ENCODE measurements around the gene ERCC6.

The ERCC6 gene

DNA sequence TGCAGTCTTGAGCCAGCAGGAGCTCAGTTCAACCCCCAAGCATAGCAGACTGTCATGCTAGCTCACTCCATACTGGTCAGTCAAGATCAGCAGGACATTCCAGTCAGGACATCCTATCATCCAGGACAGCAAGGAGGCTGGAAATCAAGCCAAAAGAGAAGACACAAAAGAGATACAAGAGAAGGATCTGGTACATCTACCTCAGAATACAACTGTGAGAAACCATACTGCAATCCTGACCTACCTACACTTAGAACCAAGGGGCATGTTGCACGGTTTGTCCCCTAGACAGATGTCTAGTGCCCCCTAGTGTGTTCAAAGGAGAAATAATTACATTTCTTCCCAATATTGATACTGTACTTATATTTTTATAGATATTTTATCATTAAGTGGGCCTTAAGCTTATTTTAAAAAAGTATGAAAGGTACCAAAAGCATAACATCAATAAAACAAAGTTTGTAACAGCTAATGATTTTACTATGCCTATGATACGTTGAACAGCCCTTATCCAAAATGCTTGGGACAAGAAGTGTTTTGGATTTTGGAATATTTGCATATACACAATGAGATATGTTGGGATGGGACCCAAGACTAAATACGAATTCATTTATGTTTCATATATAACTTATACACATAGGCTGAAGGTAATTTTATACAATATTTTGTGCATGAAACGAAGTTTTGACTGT is 26.7 kb downstream of the ERCC6 start:
- no peak for DNase-seq (ENCODE audit: low read depth in 2 of 2)

GRCh38 chr10:49509771-49510303 is 29.1 kb downstream of the ERCC6 start:
- no peak for DNase-seq (ENCODE audit: low read depth in 2 of 2)

DNA sequence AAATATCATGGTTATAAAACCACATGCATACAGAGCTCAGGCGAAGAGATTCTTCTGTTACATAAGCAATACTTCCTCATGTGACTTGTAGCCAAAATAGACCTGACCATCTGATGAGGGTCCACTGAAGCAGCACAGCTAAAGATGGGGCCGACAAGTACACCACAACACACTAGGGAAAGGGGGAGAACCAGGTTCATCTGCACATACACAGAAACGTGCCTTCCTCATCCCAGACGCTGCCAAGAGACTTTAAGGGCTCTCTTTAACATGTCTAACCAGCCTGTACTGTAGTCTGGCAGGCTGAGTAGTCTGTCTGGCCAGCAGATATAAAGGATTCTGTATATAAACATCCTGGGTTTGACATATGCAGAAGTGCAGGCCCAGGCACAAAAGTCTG is 30.3 kb downstream of the ERCC6 start:
- DNase-seq (ENCODE audit: low read depth in 2 of 2): no peak

- no peak for DNase-seq (ENCODE audit: low read depth in 2 of 2)
Measured at GRCh38 chr10:49508249-49508648, 30.7 kb downstream of the ERCC6 start.

DNA sequence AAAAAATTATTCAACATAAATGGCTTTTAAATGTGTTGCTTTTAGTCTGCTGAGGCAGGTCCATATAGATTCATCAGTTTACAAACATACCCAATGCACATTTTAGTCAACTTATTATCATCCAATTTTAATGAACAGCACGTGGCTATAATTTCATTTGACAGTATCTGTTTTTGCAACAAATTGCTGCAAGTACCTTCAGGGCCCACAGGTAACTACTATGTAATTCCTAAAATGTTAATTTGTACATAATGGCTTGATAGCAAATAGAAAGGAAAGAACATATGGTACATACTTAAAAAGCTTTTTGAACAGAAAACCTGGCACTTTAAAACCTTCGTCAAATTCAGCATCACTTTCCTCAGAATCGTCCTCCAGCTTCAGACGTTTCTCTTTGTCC is 33.3 kb downstream of the ERCC6 start:
- no peak for DNase-seq (ENCODE audit: low read depth in 2 of 2)

GRCh38 chr10:49505076-49505475 is 33.8 kb downstream of the ERCC6 start:
- DNase-seq (ENCODE audit: low read depth in 2 of 2): no peak

- DNase-seq (ENCODE audit: low read depth in 2 of 2): no peak
Measured at GRCh38 chr10:49504528-49504927, 34.4 kb downstream of the ERCC6 start.

GRCh38 chr10:49502358-49502757 is 36.6 kb downstream of the ERCC6 start:
- DNase-seq (ENCODE audit: low read depth in 2 of 2): no peak

GRCh38 chr10:49500412-49500811 is 38.5 kb downstream of the ERCC6 start:
- no peak for DNase-seq (ENCODE audit: low read depth in 2 of 2)

DNA sequence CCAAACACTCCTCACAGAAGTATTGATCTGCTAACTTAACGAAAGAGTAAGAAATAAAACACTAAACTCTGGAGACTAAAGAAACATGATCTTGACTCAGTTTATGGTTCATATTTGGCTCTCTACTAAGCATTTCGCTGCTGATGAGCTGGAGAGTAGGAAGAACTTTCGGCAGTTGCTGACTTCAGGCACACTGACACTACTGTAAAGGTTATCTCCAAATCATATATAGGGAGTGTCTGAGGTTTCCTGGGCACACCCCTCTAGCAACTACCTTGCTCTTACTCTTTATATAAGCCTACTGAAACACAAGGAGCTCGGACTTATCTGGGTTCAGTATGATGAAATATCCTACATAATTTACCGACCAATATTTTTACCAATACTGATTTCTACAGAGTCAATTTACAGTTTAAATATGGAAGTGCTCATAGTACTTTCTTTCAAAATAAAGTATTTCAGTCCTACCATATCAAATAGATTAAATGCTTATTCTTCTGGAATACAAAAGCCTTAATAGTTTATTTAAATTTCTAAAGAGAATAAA is 39.5 kb downstream of the ERCC6 start:
- DNase-seq (ENCODE audit: low read depth in 2 of 2): no peak

DNA sequence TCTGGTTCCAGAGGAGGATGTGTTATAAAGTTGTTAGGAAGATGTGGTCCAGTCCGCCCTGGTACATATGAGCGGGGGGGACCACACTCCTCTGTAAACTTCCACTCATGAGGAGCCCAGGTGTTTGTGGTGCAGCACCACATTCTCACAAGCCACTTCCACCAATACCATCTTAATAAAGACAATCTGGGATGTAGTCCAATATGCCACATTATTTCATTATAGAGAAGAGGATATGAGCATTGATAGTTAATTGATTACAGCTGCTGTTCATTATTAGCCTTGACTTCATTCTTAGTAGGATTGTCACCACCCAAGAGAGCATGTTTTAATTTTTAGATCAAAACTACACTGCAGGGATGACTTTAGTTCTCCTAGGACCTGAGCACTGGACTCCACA is 40.5 kb downstream of the ERCC6 start:
- no peak for DNase-seq (ENCODE audit: low read depth in 2 of 2)

- no peak for DNase-seq (ENCODE audit: low read depth in 2 of 2)
Measured at GRCh38 chr10:49497358-49497757, 41.6 kb downstream of the ERCC6 start.

DNA sequence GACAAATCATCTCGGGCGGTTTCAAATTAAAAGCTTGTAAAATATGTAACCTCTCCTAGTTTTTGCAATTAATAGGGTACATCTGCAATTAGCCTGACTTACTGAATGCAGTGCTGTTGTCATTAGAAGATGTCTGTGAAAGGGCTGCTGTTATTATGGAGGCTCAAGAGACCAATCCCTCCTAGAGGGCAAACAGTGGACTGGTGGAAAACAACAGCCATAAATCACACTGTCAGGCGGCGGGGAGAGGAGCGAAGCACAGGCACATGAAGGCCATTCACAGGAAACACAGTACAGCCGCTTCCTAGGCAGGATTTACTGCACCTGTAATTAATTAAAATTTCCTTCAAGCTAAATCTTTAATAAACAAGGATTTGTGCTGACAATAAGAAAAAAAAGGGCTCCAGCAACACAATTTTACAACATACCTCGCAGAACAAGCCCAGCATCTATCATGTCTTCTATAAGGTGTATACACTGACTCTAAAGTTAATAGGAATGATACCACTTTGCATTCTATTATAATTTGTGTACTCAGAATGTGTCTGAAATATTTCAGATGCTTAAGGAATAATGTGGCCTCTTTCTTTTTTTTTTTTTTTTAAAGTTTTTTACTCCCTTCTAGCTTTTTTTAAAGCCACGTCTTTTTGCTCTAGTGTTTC is 50.7 kb downstream of the ERCC6 start:
- no peak for DNase-seq (ENCODE audit: low read depth in 2 of 2)

DNA sequence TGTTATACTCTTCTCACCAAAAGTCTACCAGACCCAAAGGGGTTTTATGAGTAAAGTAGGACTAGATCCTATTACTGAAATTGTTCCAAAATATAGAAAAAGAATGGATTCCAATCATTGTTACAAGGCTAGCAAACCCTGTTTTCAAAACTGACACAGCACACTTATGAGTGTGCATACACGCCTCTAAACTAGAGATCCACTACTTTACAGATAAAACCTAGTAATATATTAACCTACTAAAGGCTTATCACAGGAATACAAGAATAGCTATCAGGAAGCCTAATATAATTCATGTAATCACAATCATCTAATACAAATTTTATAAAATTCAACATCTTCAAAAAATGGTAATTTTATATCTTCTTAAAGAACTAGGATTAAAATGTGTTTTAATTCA is 52.2 kb downstream of the ERCC6 start:
- DNase-seq (ENCODE audit: low read depth in 2 of 2): no peak

DNA sequence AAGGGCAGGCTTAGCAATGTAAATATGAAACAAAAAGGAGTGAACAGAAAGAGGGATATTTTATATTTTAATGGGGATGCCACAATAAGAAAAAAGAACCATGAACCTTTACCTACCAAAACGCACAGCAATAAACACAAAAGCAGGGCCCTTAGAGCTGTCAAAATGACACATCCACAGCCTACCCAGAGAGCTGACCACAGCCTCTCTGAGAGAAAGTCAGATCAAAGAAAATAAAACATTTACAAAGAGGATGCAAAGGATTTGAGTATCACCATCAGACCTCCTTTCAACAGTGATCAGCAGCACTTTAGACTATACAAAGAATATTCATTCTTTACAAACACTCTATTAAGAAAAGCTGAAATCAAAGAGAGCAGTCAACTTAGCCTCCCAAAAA is 52.9 kb downstream of the ERCC6 start:
- no peak for DNase-seq (ENCODE audit: low read depth in 2 of 2)

DNA sequence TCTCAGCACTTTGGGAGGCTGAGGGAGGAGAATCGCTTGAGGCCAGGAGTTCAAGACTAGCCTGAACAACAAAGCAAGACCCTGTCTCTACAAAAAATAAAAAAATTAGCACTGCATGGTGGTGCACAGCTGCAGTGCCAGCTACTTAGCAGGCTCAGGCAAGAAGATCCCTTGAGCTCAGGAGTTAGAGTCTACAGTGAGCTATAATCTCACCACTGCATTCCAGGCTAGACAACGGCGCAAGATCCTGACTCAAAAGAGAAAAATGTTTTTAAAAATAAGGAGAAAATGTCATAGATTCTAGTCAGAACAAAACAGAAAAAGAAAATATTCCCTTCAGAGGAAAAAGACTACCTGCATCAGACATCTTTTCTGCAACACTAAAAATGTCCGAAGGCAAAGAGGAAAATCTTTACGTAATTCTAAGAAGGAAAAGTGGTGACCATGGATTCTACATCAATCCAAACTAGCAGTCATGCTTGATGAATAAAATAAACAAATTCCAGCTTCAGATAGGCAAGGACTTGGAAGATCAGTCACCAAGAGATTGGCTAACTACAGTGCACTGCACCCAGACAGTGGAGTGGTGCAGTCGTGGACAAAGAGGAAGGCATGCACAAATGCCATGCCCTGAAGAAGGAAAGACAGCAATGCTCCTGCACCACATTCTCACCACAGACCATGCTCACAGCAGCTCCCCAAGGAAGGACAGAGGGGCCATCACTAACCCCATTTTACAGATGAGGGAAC is 54.3 kb downstream of the ERCC6 start:
- DNase-seq (ENCODE audit: low read depth in 2 of 2): no peak

DNA sequence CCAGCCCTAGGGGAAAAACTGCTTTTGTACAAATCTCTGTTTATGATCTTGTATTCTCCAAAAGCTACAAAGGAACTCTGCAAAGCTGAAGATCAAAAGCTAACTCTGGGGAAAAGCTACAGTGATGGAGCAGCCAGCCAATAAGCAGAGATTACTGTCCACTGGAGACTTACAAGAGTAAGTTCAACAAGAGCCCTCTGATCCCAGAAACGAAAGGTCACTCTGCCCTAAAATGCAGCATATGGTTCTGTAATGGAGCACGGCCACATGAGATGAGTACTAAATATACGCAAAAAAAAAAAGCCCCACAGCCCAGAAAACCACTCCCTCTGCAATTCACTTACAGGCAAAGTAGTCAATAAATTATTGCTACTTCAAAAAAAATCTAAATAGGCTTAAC is 60.1 kb downstream of the ERCC6 start:
- DNase-seq (ENCODE audit: low read depth in 2 of 2): no peak

- DNase-seq (ENCODE audit: low read depth in 2 of 2): no peak
Measured at GRCh38 chr10:49474901-49475300, 64.0 kb downstream of the ERCC6 start.

DNA sequence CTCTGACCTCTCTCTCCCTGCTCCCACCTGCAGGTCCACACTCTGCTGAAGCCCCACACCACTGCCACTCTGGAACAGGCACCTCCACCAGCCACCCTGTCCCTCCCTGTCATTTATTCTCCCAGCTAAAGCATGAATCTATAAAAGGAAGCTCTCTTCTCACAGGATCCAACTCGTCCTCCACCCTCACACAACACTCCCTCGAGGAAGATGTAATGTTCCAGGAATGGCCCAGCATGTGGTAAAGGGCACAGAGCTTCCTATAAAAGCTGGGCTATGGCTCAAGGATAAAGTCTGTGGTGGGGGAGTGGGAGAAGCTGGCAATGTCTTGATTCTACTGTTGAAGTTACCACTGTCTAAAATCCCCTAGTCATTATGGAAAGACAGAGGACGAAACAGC is 67.4 kb downstream of the ERCC6 start:
- no peak for DNase-seq (ENCODE audit: low read depth in 2 of 2)

DNA sequence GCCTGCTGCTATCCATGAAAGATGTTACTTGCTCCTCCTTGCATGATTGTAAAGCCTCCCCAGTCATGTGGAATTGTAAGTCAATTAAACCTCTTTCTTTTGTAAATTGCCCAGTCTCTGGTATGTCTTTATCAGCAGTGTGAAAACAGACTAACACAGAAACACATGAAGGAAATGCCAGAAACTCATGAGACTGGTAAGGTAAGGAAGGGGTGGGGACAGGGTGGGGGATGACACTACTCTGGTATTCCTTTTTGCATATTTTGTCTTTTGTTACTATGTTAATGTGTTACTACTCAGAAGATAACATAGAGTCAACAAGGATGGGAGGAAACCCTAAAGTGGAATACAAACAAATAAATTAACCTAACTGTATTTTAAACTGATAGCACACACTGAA is 73.2 kb downstream of the ERCC6 start:
- DNase-seq (ENCODE audit: low read depth in 2 of 2): no peak

Measured in stimulated activated CD8-positive, alpha-beta memory T cell treated with anti-CD3 and anti-CD28 coated beads, Interleukin-2, amount 100 ng/mL, for 48 hours (primary cell).